HG02763 (cell line): ENCODE measurements around the gene ANKRD33B.

Experiments
- ATAC-seq: cut with Tn5 transposase; IDR thresholded peaks from one replicate; pipeline ENCODE4 v1.9.1; 2021; ENCODE audit warnings: mild to moderate bottlenecking, moderate library complexity; ENCODE audit not compliant: unreplicated experiment

ANKRD33B gene

DNA sequence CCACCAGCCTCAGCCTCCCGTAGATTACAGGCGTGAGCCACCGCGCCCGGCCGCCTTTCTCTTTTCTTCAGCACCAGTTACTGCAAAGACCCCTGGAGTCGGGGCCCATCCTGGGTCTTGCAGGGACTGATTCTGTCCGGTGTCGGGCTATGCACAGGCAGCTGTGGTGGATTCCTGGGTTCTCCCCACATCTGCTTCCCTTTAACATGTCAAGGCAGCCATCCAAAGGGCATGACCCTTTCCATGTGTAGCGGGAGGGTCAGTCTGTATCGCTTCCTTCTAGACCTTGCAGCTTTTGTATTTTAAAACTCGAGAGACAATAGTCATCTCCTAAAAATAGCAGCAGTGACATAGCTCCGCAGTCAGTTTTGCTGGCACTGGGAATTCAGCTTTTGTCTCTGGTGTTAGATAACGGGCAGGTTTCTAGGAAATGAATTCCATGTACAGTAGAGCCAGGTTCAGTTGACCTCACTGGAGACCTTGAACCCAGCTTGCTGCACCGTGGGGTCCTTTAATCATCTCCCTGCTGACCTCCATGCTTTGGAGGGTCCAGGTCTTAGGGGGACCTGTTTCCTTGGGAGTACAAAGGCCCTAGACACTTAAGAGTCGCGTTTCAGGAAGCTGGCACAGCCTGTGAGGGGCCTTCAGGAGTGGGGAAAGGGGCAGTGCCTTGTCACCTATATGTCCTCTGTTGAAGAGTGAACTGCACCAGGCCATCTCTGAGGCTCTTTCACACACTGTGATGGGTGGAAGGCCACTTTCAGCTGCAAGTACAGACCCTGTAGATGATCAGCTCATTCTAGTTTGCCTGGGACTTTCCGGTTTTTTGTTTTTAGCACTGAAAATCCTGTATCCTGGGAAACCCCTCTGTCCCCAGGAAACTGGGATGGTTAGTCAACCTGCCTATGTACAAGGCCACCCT is 13.8 kb downstream of the ANKRD33B start:
- peak; percentile 40 for ATAC-seq

GRCh38 chr5:10578293-10578665 is 14.4 kb downstream of the ANKRD33B start:
- ATAC-seq = no peak

DNA sequence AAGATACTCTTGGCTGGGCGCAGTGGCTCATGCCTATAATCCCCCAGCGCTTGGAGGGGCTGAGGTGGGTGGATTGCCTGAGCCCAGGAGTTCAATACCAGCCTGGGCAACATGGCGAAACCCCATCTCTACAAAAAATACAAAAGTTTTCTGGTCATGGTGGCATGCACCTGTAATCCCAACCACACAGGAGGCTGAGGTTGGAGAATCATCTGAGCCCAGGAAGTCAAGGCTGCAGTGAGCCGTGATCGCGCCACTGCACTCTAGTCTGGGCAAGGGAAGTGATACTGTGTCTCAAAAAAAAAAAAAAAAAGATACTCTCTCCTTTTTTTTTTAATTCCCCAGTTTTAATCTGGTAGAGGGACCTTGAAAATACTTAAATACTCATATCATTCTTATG is 15.0 kb downstream of the ANKRD33B start:
- ATAC-seq = peak; percentile 52

DNA sequence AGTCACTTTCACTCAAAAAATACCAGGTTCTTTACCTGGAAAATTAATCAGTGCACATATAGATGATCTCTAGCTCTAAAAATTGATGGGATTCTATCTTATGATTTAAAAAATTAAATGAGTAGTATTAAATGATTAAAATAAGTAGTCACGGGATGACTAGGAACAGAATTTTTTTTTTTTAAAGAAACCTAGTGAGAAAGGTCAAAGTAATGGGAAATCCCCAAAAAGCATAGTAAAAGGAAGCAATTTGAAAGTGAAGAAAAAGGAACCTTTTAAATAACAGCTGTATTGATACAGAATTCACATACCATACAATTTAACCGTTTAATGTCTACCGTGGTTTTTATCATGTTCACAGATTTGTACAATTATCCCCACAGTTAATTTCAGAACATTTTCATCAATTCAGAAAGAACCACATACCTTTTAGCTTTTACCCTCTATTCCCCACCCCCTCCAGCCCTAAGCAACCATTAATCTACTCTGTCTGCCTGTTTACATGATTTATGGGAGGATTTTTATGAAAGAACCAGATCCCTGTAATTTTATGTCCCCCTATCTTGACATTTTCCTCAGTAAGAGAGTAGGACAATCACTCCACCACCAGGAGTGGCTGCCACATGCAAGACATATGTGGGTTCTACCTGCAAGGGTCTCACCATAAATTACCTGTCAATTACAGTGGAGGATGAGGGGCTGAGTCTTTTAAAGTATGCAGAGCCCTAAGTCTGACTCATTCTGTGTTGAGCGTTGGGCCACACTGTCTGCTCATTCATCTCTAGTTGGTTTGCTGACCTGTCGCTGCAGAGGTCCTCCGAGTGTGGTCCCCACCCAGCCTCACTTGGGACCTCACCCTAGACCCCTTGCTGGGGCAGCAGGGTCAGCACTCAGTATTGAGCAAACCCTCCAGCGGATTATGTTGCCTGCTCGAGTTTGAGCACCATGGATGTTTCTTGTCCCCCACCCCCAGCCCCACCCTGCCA is 16.0 kb downstream of the ANKRD33B start:
- no peak for ATAC-seq

DNA sequence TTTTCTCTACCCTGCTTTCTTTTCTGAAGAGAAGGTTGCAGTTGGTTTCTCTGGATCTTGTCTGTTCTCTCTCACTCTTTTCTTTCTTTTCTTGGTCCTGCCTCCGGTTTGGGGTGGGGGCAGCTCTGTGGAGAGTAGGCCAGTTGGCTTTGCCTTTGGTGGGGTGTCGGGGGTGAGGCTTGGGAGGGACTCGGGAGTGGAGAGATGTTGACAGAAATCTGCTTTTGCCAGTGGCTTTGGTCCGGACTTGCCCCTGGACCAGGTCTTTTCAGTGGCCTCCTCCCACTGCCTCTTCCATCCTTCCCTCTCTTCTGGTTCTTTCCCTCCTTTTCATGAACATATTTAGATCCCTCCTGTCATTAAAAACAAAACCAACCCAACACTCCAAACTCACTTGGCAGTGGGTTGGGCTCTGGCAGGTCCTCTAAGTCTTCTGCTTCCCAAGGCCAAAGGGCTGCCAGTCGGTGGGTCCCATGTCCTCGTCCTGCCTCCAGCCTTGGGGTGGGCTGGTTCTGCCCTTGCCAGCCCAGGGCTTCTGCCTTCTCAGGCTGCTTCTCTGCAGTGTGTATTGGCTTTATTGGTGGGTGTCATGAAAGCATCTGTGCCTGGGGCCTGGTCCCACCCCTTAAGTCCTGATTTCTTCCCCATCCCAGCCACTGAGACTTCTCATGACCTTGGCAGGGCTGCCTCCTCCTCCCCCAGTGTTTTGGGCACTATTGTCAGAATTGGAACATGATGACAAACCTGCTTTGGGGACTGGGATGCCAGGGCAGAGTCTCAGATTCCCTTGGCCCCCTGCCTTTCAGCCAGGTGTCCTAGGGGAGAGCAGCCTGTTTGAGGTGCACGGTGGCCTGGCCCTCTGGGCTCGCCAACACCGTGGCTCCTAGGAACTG is 16.9 kb downstream of the ANKRD33B start:
- no peak for ATAC-seq

DNA sequence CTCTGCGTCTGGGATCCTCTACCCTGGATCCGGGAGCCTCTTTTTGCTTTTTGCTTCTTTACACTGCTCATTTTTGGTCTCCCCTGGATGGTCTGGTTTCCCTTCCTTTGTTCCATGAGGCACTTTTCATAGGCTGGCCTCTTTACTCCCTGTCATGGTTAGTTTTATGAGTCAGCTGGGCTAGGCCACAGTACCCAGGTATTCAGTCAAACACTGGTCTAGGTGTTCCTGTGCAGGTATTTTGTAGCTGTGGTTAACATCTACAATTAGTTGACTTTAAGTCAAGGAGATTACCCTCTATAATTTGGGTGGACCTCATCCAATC is 17.5 kb downstream of the ANKRD33B start:
- no peak for ATAC-seq

DNA sequence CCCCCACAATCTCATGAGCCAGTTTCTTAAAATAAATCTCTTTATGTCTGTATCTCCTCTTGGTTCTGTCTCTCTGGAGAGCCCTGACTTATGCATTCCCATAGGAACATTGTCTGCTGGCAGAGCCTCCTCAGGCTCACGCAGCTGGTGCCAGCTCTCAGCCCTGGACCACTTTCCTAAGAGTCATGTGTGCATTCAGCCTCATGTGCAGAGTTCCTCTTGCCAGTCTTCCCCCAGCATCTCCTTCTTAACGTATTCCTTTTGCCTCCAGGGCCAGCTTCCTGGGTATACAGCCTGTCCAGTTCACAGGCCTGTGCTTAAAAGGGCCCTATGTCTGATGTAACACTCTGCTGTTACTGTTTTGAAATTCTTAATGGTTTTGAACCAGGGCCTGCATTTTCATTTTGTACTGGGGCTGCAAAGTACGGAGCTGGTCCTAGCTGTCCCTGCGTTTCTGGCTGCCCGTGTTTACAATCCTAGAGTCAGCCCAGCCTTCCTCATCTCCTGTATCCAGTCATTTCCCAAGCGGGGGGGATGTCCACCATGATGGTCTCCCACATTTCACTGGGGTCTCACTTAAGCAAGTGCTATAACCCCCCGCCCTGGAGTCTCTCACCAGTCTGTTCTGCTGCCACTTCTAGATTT is 18.1 kb downstream of the ANKRD33B start:
- ATAC-seq = no peak

- no peak for ATAC-seq
These were observed 18.6 kb downstream of the ANKRD33B start for GRCh38 chr5:10582512-10582897.

- ATAC-seq = no peak
These were observed 20.0 kb downstream of the ANKRD33B start for GRCh38 chr5:10583663-10584572.

- ATAC-seq = no peak
These were observed 21.0 kb downstream of the ANKRD33B start for GRCh38 chr5:10584714-10585517.

DNA sequence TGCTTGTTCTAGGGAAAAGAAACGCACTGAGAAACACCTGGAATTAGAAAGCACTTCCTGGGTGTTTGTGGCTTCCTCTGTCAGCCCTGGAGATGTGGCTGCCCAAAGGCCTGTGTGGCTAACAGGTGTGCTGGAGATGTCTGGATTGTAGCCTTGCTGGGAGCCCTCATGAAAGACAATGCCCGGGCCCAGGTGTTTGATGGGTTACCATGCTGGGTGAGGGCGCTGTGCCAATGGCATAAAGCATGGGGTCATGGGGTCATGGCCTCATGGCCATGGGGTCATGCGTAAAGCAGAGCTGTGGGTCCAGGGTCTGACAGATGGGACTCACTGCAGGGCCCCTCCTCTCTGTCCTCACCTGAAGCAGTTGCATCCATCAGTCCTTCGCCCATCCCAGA is 21.6 kb downstream of the ANKRD33B start:
- no peak for ATAC-seq

- ATAC-seq = no peak
These were observed 22.1 kb downstream of the ANKRD33B start for GRCh38 chr5:10586008-10586407.

DNA sequence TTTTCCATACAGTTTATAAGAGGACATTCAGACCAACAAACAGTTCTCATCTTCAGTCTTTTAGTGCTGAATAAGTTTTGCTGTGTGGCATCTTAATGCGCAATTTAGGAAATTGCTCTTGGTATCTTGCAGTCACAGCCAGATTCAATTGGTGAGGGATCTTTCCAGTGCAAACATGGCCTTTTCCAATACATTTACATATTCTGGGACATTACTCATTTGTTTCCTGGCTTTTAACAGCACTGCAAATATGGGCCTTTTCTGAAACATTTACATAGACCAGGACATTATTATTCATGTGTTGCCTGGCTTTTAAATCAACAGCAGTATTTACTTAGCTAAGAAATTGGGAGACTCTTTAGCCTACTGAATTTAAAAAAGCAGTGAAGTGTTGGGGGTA is 22.7 kb downstream of the ANKRD33B start:
- no peak for ATAC-seq

GRCh38 chr5:10588109-10588775 is 24.4 kb downstream of the ANKRD33B start:
- ATAC-seq = no peak

- no peak for ATAC-seq
These were observed 25.0 kb downstream of the ANKRD33B start for GRCh38 chr5:10588779-10589447.

DNA sequence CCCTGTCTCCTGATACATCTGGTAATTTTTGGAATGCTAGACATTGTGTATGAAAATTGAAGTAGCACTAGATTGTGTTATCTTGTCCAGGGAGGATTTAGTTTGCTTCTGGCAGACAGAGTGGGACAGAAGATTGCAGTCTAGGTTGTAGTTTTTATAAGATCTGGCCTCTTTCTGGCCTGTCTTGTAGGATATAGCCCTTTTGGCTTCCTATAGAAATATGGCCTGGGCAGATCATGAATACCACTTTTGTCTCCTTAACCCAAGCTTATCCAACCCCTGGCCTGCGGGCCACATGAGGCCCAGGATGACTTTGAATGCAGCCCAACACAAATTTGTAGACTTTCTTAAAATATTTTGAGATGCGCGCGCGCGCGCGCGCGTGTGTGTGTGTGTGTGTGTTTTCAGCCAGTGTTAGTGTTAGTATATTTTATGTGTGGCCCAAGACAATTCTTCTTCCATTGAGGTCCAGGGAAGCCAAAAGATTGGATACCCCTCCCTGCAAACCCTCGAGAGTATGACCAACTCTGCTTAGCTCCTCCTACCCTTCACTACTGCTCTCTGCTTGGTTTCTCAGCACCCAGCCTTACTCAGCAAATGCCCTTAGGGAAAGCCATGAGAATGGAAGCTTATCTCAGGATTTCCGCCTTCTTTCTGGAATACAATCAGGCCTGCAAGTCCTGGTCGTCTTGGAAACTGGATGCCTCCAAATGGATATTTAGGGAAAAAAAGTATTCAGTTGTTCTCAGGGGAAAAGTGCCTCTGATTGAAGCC is 26.5 kb downstream of the ANKRD33B start:
- no peak for ATAC-seq

- ATAC-seq = no peak
These were observed 27.3 kb downstream of the ANKRD33B start for GRCh38 chr5:10591159-10591558.
